GM18870 (cell line): Measurements from ENCODE around the gene EMC7.
"Not testable (repeated sequence)": the region's sequence is repeated elsewhere in the genome, so short reads cannot be mapped to it uniquely, and the experiment has no call there.

Experiments used
- ATAC-seq: cut with Tn5 transposase; IDR thresholded peaks from one replicate; pipeline ENCODE4 v1.9.1; 2021; ENCODE audit warnings: moderate library complexity; ENCODE audit not compliant: unreplicated experiment

EMC7 gene

DNA sequence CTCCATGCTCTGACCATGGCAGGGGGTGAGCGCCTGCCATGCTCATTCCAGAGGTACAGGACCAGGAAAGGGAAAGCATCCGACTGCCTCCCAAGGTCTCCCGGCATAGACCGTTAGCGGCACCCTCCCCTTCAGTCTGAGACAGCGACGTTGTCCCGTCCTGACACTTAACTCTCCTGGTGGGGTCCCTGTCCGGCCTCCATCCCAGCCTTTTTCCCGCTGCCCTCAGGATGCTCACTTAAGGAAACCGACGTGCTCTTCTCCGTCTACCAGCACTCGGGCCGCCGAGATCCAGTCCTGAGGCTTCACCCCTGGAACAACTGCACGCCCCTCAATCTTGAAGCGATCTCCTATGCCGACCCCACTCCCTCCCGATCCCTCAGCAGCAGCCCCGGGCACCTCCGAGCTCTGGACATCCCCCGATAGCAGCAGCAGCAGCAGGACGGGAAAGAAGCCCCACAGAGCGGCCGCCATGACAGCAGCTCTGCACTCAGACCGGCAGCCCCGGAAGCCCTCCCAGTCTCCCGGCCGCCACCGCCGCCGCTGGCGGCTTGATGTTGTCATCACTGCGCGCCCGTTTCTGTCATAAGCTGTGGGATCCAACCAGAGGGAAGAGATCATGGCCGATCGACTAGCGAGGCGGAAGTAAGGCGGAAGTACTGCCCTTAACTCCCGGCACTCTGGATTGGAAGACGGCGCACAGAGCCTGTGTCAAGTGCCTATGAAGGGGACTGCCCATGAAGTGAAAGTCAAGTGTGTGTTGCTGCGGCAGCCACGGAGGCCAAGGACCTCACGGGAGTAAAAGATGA, at the start of gene EMC7, which contains the start of gene PGBD4:
EMC7 (minus strand) TSS at position 497 of the 809 bp plus-strand sequence; CDS start at position 474, 23 bp downstream.
PGBD4 (plus strand) TSS at position 718 of the 809 bp plus-strand sequence. CDS start 449 bp downstream, outside the sequence.
- peak; percentile 93 for ATAC-seq

DNA sequence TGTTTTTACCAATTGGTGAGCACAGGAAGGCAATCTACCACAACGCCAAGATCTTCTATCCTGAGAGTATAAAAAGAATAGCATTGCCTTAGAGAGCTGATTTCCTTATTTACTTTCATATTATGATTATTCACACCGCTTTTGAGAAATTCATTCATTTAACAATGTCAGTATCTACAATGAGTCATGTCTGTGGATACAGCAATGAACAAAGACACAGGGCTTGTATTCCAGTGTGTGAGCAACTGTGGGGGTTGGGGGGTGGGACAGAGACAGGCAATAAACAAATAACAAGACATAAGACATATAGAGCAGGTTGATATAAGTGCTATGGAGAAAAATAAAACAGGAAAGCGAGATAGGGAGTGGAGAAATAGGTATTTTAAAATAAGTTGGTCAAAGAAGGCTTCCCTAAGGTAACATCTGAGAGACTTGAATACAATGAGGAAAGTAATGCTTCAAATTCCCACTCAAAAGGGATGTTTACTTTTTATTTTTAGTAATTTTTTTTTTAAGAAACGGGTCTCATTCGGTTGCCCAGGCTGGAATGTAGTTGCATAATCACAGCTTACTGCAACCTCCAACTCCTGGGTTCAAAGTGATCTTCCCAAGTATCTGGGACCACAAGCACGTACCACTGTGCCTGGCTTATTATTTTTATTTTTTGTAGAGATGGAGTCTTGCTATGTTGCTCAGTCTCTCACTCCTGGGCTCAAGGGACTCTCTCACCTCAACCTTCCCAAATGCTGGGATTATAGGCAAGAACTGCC, 45.9 kb upstream of the EMC7 start:
- ATAC-seq: no peak

DNA sequence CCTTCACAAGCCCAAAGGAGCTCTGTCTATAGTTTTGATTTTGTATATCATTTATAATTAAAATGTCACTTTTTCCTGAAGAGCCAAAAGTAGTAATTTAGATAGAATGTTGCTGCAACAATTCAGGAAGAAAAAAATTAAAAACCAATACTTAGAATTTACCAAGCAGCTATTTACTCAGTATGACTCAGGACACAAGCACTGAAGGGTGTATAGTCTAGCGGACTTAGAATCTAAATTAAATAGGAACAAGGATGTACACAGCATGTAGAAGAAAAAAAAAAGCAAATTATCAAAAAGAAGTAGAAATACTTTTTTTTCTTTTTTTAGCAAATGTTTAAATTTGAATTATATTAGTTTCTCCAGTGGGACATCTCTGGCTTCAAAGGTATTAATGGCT, 31.8 kb upstream of the EMC7 start:
- ATAC-seq: no peak

DNA sequence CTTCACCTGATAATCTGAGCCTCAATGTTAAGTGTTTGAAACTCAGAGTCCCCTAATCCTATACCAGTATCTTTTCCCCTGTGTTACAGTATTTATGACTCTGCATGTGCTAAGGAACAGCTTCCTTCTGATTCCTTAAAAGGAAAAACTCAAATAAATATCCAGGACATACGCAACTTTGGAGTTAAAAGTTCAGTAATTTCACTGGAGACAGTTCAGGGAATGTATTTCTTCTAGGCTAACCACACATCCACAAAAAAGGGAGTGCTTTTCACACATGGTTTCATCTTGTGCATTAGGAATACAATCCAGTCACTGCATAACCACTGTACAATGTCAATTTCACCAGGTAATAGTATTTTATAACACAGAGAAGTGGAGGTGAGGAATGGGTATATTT, 31.2 kb upstream of the EMC7 start:
- ATAC-seq: no peak

DNA sequence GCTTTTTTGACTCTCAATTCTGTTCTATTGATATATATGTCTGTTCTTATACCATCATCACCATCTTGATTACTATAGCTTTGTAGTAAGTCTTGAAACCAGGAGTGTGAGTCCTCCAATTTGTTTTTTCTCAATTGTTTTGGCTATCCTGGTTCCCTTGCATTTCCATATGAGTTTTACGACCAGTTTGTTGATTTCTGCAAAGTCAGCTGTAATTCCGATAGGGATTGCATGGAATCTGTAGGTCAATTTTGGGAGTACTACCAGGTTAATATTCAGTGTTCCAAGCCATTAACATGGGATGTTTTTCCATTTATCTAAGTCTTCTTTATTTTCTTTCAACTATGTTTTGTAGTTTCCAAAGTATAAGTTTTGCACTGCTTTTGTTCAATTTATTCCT, 27.2 kb upstream of the EMC7 start:
- ATAC-seq: no peak

DNA sequence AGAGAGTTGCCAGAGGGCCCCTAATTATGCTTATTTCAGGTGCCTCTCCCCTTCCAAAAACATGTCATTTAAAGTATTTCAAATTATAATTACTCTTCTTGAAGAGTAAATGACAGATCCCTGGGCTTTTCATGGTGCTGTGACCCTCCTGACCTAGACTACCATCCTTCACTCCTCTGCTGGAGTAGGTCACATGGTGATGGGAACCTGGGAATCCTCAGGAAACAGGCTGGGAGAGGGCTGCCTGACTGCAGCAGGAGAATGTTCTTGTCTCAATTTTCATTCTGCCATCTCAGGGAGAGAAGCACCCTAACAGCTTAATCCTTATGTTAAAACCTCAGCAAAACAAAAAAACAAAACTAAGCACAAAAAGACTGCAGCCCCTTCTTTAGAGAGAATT, 24.9 kb upstream of the EMC7 start:
- ATAC-seq: no peak

DNA sequence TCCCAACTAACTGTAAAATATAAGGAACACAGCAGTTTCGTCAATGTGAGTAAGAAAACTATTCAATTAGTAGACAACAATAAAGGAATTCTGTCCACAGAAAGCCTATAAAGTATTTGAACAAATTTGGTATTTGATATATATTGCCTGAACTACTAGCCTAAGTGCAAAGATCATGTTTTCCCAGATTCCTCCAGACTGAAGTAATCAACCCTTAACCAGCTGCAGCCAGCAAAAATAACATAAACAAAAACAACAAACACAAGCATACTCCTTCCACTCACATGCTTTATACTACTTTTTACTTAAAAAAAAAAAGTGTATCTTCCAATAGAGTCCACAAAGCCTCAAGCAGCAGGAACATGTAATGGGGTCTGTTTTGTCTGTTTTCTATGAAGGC, 24.3 kb upstream of the EMC7 start:
- no peak for ATAC-seq

DNA sequence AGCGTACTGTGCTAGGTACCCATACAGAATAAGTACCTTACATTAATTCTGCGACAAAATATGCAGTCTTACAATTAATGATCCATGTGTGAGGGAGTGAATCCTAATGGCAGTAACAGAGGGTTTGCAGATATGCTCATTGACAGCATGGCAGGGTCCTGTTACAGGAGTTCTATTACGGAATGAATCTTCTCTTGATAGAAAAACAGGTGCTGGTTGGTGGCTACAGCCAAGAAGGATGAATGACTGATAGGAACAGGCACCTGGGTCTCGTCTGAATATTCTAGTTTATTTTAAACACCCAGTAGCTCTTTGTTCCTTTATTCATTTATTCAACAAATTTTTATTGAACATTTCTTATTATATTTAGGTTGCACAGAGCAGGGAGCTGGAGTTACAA, 23.0 kb upstream of the EMC7 start:
- no peak for ATAC-seq

DNA sequence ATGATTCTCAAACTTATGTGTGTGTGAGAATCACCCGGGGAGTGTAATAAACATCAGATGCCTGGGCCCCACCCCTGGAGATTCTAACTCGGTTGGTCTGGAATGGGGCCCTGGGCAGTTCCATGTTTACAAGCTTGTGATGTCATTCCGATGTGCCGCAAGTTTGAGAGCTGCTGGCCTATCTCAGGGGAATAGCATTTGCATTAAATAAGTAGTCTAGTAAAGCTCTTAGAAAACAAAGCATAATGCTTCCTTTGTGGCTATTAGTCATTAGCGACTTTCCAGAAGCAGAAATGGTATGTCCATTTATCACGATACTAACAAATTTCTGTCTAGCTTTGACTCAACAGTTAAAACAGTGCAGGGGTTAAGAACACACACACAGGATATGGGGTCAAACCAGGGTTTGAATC, 21.1 kb upstream of the EMC7 start:
- peak; percentile 47 for ATAC-seq

DNA sequence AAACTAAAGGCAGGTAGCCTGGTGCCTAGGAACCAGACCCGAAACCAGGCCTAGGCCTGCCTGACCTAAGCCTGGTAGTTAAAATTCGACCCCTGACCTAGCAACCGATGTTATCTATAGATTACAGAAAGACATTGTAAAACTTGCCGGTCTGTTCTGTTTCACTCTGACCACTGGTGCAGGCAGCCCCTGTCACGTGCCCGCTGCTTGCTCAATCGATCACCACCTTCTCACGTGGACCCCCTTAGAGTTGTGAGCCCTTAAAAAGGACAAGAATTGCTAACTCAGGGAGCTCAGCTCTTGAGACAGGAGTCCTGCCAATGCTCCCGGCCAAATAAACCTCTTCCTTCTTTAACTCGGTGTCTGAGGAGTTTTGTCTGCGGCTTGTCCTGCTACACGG, 20.1 kb upstream of the EMC7 start:
- not testable (repeated sequence) for ATAC-seq

DNA sequence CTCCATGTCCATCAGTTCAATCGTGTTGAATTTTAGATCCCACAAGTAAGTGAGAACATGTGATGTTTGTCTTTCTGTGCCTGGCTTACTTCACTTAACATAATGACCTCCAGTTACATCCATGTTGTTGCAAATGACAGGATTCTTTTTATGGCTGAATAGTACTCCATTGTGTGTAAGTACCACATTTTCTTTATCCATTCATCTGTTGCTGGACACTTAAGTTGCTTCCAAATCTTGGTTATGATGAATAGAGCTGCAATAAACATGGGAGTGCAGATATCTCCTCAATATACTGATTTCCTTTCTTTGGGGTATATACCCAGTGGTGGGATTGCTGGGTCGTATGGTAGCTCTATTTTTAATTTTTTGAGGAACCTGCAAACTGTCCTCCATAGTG, 18.8 kb upstream of the EMC7 start:
- ATAC-seq: not testable (repeated sequence)

DNA sequence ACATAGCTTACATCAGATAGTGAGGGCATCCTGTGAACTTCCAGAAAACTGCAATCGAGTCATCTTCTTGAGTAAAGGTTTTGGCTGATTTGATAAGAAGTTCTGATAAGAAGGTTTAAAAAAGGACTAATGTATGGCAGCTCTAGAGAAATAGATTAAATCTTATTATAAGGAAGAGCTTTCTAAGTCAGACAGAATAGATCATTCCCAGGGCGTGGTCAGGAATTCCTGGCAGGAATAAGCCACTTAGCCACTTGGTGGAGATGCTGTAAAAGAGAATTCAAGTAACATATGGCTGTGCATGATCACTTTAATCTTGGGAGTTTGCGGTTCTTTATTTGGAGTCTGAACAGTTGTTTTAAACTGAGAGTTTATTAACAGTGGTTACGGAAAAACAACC, 17.6 kb upstream of the EMC7 start:
- no peak for ATAC-seq

DNA sequence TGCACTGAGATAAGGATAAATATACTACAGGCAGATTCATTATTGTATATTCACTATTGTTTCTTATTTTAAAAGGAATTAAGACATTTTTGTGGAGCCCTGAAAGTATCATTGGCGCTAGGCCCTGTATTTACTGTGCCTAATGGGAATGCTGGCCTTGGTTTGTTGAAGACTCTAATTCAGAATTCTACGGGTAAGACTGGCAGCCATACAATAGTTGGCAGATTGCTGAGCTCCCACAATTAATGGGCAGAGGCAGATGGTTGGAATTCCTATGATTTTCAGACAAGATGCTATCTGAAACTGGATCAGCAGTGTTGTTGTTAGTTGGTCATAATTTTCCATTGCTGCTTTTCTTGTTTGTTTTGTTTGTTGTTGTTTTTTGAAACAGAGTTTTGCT, 15.0 kb upstream of the EMC7 start:
- no peak for ATAC-seq

DNA sequence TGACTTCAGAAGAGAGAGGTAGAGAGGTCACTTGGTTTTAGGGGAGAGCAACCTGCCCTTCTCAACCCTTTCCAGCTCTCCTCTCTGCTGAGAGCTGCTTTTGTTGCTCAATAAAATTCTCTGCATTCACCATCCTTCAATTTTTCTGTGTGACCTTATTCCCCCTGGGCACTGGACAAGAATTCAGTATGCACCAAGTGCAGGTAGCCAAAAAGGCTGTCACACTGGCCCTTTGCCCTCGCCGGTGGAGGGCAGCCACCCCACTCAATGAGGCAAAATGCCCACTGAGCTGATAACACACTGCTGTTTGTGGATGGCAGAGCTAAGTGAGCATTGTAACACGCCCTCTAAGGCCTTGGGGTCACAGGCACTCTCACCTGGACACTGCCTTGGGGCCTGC, 13.1 kb upstream of the EMC7 start:
- ATAC-seq: no peak

DNA sequence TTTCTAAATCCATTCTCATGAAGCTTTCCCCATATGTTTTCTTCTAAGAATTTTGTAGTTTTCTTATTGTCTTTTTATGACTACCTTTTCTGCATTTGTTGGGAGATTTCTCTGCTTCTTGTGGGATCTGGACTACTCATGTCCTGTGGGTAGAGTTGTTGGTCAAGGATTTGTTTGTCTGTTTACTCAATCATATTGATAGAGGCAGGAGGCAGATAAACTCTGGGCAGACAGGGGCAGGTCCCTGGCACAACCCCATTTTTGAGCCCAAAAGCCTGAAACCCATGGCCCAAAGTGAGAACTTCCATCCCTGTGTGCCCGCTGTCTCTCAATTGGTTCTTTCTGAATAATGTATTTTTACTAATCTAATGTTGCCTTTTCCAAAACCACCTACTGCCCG, 12.6 kb upstream of the EMC7 start:
- no peak for ATAC-seq

DNA sequence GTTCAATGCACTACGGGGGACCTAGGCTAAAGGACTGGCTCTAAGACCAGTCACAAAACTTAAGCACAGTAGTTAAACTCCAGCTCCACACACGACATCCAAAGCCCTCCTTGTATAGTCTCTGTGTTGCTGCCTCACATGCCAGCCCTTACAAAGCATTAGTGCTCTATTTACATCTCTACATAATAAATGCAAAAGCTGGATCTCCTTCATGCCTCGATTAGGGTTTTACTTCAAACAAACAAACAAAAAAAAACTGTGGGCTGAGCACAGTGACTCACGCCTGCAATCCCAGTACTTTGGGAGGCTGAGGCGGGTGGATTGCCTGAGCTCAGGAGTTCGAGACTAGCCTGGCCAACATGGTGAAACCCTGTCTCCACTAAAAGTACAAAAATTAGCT, 9.8 kb upstream of the EMC7 start:
- no peak for ATAC-seq

DNA sequence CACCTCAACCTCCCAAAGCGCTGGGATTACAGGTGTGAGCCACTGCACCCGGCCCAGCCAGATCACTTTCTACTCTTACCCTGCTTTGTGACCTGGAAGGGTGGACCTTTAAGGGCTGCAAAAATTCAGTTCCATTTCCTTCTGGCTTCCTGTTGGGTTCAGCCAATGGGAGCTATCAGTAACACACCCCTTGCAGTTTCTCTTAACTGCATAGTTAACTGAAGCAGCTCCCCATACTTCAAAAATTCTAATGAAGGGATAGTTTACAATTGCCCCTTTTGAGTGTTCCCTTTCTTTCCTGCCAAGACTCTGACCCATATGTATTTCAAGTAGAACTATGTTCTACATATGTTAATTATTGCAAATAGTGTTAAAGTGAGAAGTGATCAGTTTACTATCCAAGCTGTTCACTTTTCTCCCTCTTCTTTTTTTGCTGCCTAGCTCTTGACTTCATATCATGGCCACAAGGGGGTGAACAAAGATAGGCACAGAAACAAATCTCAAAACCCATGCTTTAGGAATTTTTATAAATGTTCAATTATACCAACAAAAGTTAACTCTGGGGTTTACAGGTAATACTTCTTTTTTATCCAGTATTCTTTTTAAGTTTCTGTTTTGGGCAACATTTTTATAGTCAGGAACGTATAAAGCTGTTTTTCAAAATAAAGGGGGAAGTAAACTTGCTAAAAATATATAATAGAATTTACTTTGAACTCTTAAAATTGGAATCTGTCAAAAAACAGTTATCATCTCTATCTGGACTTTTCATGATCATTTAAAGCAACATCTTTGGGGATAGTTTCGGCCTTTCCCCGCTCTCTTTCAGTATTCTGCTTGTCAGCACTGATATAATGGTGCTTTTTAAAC, 8.4 kb upstream of the EMC7 start:
- ATAC-seq: no peak

DNA sequence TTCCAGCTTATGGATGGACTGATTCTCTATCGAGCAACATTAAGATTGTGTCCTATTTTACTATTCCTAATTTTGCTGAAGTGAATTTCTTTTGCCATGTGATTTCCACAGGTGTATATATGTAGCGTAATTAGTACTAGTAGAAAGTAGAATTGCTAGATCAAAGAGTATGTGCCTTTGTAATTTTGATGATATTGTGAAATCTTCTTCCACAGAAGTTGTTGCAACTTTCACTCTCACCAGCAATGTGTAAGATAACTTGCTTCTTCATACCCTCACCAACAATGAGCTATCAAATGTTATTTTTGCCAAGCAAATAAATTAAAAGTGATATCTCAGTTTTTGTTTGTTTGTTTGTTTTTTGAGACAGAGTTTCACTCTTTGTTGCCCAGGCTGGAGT, 5.7 kb upstream of the EMC7 start:
- no peak for ATAC-seq

DNA sequence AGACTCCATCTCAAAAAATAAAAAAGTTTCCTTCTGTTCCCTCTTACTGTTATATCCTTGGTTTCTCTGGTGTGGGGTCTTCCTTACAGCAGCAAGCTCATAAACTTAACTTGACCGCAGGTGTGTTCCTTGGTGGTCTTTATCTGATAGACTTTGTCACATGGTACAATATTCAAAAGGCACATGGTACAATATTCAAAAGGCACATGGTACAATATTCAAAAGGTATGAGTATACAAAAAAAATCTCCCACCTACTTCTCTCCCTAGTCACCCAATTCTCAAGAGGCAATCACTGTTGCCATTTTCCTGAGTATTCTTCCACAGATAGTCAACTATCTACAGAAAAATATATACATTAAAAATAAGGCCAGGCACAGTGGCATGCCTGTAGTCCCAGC, 4.8 kb upstream of the EMC7 start:
- ATAC-seq: no peak

DNA sequence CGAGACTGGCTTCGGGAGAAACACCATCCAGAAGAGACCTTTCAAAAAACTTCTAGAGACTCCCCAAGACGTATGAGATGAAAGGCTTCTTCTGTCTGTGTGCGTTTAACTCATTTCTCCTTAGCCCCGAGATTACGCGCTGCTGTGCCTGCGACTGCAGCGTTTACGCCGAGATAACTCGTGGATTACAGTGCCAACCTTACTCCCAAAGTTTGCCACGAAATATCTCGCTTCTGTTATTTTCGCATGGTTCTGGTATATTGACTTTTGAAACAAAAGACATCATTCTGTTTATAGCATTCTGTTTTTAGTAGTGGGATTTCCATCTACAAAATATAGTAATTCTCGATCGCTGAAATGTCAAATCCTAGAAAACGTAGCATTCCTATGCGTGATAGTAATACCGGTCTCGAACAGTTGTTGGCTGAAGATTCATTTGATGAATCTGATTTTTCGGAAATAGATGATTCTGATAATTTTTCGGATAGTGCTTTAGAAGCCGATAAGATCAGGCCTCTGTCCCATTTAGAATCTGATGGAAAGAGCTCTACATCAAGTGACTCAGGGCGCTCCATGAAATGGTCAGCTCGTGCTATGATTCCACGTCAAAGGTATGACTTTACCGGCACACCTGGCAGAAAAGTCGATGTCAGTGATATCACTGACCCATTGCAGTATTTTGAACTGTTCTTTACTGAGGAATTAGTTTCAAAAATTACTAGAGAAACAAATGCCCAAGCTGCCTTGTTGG, 688 bp upstream of the EMC7 start:
- ATAC-seq: no peak

DNA sequence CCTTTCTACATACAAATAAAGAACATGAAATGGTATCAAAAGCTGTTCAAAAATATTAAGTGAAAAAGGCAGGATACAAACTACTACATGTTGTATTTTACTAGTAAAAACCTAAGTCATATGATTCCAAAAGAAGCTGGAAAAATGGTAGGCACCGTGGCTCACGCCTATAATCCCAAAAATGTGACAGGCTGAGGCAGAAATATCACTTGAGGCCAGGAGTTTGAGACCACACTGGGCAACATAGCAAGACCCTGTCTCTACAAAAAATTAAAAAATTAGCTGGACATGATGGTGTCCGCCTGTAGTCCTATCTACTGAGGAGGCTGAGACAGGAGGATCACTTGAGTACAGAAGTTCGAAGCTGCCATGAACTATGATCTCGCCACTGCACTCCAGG, 1.7 kb downstream of the EMC7 start:
- ATAC-seq: no peak
